GM23338 (cell line): ENCODE results near the gene PDP2. TPM values are rescaled to one million over a fixed set of nuclear protein-coding genes. Genes with fewer than 3 reads are reported as not detected.

ENCODE experiments used
- ATAC-seq: fragments of 200-7000 bp; cut with Tn5 transposase; 3 replicates; pipeline ENCODE4 v1.9.1; 2020
- DNase-seq: peaks from one replicate; pipeline ENCODE4 v3.0.0-alpha.2; 2015; ENCODE audit warnings: low spot score
- H2AFZ ChIP-seq: fragments of 200-600 bp; sonication (generic); 2 replicates; pipeline ENCODE4 v1.8.0; 2016; ENCODE audit warnings: antibody characterized with exemption, mild to moderate bottlenecking, moderate library complexity
- H3F3A ChIP-seq: fragments of 200-600 bp; sonication (generic); replicated peaks from 2 replicates; pipeline ENCODE4 v1.8.0; 2017; ENCODE audit warnings: antibody characterized with exemption, mixed run types, low read depth
- H3K27ac ChIP-seq: fragments of 200-600 bp; sonication (generic); 2 replicates; pipeline ENCODE4 v1.6.1; 2016; ENCODE audit warnings: low read depth
- H3K27me3 ChIP-seq: fragments of 200-600 bp; sonication (generic); 2 replicates; pipeline ENCODE4 v1.8.0; 2016; ENCODE audit warnings: mild to moderate bottlenecking, mixed run types, moderate library complexity; ENCODE audit not compliant: insufficient read depth
- H3K36me3 ChIP-seq: fragments of 200-600 bp; sonication (generic); 2 replicates; pipeline ENCODE4 v1.8.0; 2016; ENCODE audit warnings: mild to moderate bottlenecking; ENCODE audit not compliant: insufficient read depth
- H3K4me1 ChIP-seq: fragments of 200-600 bp; sonication (generic); 2 replicates; pipeline ENCODE4 v1.8.0; 2016; ENCODE audit warnings: mild to moderate bottlenecking, moderate library complexity; ENCODE audit not compliant: insufficient read depth
- H3K4me2 ChIP-seq: fragments of 200-600 bp; sonication (generic); 2 replicates; pipeline ENCODE4 v1.7.1; 2017; ENCODE audit warnings: mixed run types
- H3K4me3 ChIP-seq: fragments of 200-600 bp; sonication (generic); 2 replicates; pipeline ENCODE4 v1.6.1; 2016; ENCODE audit warnings: mixed run types
- H3K79me2 ChIP-seq: fragments of 200-600 bp; sonication (generic); replicated peaks from 2 replicates; pipeline ENCODE4 v1.8.0; 2017; ENCODE audit warnings: mild to moderate bottlenecking; ENCODE audit not compliant: insufficient read depth
- H3K9me2 ChIP-seq: fragments of 200-600 bp; sonication (generic); 2 replicates; pipeline ENCODE4 v1.8.0; 2017; ENCODE audit not compliant: insufficient read depth
- H4K20me1 ChIP-seq: fragments of 200-600 bp; sonication (generic); replicated peaks from 2 replicates; pipeline ENCODE4 v1.8.0; 2017; ENCODE audit warnings: mild to moderate bottlenecking; ENCODE audit not compliant: insufficient read depth
- H3K27ac Mint-ChIP-seq: 2 replicates; pipeline ENCODE4 v1.8.0; 2020; ENCODE audit warnings: inconsistent platforms, mild to moderate bottlenecking, moderate library complexity, mixed read lengths
- H3K27me3 Mint-ChIP-seq: 3 replicates; pipeline ENCODE4 v1.8.0; 2022; ENCODE audit warnings: low read depth, mild to moderate bottlenecking, moderate library complexity, mixed read lengths, inconsistent platforms; ENCODE audit not compliant: insufficient read depth, poor library complexity
- H3K36me3 Mint-ChIP-seq: 3 replicates; pipeline ENCODE4 v1.8.0; 2021; ENCODE audit warnings: low read depth, mild to moderate bottlenecking, inconsistent platforms, moderate library complexity, mixed read lengths
- H3K4me1 Mint-ChIP-seq: 3 replicates; pipeline ENCODE4 v1.8.0; 2020; ENCODE audit warnings: mild to moderate bottlenecking, inconsistent platforms, mixed read lengths
- H3K4me3 Mint-ChIP-seq: 3 replicates; pipeline ENCODE4 v1.8.0; 2021; ENCODE audit warnings: moderate library complexity, mild to moderate bottlenecking, inconsistent platforms, mixed read lengths
- H3K9me3 Mint-ChIP-seq: 3 replicates; pipeline ENCODE4 v1.8.0; 2020; ENCODE audit warnings: moderate library complexity, mild to moderate bottlenecking, inconsistent platforms, mixed read lengths
- CREB1 ChIP-seq: fragments of 250-450 bp; sonication (Bioruptor Pico); IDR thresholded peaks from 2 replicates; pipeline ENCODE4 v1.5.0; 2020; ENCODE audit warnings: low read depth, mild to moderate bottlenecking, moderate library complexity
- CTCF ChIP-seq, 2 experiments: fragments of 200-600 bp in 1 of 2; sonication (generic) in 1 of 2; conservative IDR thresholded peaks; 2 replicates each; pipeline versions ENCODE4 v1.5.1 to v1.6.1; 2016 to 2017; ENCODE audit warnings: antibody characterized with exemption in 2 of 2, low read depth in 2 of 2, mild to moderate bottlenecking in 2 of 2, moderate library complexity in 1 of 2
- ETS1 ChIP-seq: IDR thresholded peaks from 2 replicates; pipeline ENCODE4 v1.6.1; 2016; ENCODE audit warnings: antibody characterized with exemption
- EZH2 ChIP-seq: fragments of 200-600 bp; sonication (generic); IDR thresholded peaks from one replicate; pipeline ENCODE4 v1.8.0; 2017; ENCODE audit warnings: antibody characterized with exemption, mild to moderate bottlenecking, low read depth; ENCODE audit not compliant: unreplicated experiment
- EZH2phosphoT487 ChIP-seq: fragments of 200-600 bp; sonication (generic); IDR thresholded peaks from one replicate; pipeline ENCODE4 v1.8.1; 2018; ENCODE audit warnings: antibody characterized with exemption; ENCODE audit not compliant: unreplicated experiment
- JUNB ChIP-seq: IDR thresholded peaks from one replicate; pipeline ENCODE4 v1.6.1; 2016; ENCODE audit warnings: antibody characterized with exemption; ENCODE audit not compliant: unreplicated experiment
- NANOG ChIP-seq: IDR thresholded peaks from 2 replicates; pipeline ENCODE4 v1.6.1; 2016; ENCODE audit warnings: antibody characterized with exemption, borderline replicate concordance
- POLR2AphosphoS5 ChIP-seq: IDR thresholded peaks from 2 replicates; pipeline ENCODE4 v1.6.1; 2016; ENCODE audit warnings: antibody characterized with exemption, low read depth
- REST ChIP-seq: IDR thresholded peaks from one replicate; pipeline ENCODE4 v1.6.1; 2018; ENCODE audit warnings: antibody characterized with exemption; ENCODE audit not compliant: unreplicated experiment
- STAT1 ChIP-seq: IDR thresholded peaks from one replicate; pipeline ENCODE4 v1.6.1; 2016; ENCODE audit warnings: antibody characterized with exemption; ENCODE audit not compliant: unreplicated experiment
- ZNF114 ChIP-seq: fragments of 250-450 bp; sonication (Bioruptor Pico); IDR thresholded peaks from 2 replicates; pipeline ENCODE4 v1.5.0; 2020; ENCODE audit warnings: mild to moderate bottlenecking, moderate library complexity
- ZNF331 ChIP-seq: fragments of 250-450 bp; sonication (Bioruptor Pico); IDR thresholded peaks from 2 replicates; pipeline ENCODE4 v1.5.0; 2020; ENCODE audit warnings: low read depth, mild to moderate bottlenecking, moderate library complexity
- polyA plus RNA-seq: library from polyadenylated mRNA; unstranded; fragments of >200 nt; fragmentation: Nextera tagmentation; extraction: Ambion mirVana; gene quantifications from 2 replicates; pipeline ENCODE4 v1.2.1, GENCODE V29; 2016
- total RNA-seq: library from RNA; depleted of rRNA; stranded (reverse); fragments of >200 nt; shearing (Covaris generic); gene quantifications from 2 replicates; pipeline ENCODE4 v1.2.3, GENCODE V29; 2014
- TF ChIP-seq, protein P1 (sequence below): fragments of 250-450 bp; sonication (Bioruptor Pico); IDR thresholded peaks from 2 replicates; pipeline ENCODE4 v1.5.0; 2020; ENCODE audit warnings: mild to moderate bottlenecking, moderate library complexity

The PDP2 gene
- total and polyA plus RNA-seq, 2 experiments from 2014 or later: 9.0 to 23.2 TPM

- peaks cover 12% of the 10 kb centered on the region for H3K4me1 Mint-ChIP-seq
- 0 out of 2 replicates have a peak, but pooled peaks cover 6% of the 10 kb centered on the region for H3F3A ChIP-seq
These were observed 56.7 kb downstream of the PDP2 start for GRCh38 chr16:66936889-66937554.

More at GRCh38 chr16:66936889-66937554, 56.7 kb downstream of the PDP2 start:
- Mint-ChIP-seq H3K4me3 (peak overlapping the region; percentile 28; the same call in 1 of the 3 replicates), H3K27me3 (peaks cover 34% of the 10 kb centered on the region), H3K27ac (no peak overlapping the region), H3K9me3 (no peaks in the 10 kb centered on the region), H3K36me3 (peaks cover 15% of the 10 kb centered on the region)
- H3K27me3 ChIP-seq: peaks cover 27% of the 10 kb centered on the region
- H3K36me3 ChIP-seq: no peaks in the 10 kb centered on the region
- H3K4me3 ChIP-seq: no peak overlapping the region
- no peak overlapping the region for H2AFZ ChIP-seq
- no peak for DNase-seq
- H3K27ac ChIP-seq: no peak overlapping the region
- peaks cover 8% of the 10 kb centered on the region for H3K4me1 ChIP-seq
- no peak overlapping the region for H3K4me2 ChIP-seq
- TF ChIP-seq JUNB (no peak), ETS1 (no peak), STAT1 (no peak), REST (no peak), CREB1 (no peak), EZH2 (no peak), CTCF (conservative IDR thresholded peaks at IDR 0.05; ENCODE audit: low read depth in 2 of 2) (no peak), ZNF331 (CRISPR knock-in tag) (no peak), EZH2phosphoT487 (no peak), ZNF114 (CRISPR knock-in tag) (no peak), NANOG (no peak), POLR2AphosphoS5 (no peak)
- TF ChIP-seq, protein P1, sequence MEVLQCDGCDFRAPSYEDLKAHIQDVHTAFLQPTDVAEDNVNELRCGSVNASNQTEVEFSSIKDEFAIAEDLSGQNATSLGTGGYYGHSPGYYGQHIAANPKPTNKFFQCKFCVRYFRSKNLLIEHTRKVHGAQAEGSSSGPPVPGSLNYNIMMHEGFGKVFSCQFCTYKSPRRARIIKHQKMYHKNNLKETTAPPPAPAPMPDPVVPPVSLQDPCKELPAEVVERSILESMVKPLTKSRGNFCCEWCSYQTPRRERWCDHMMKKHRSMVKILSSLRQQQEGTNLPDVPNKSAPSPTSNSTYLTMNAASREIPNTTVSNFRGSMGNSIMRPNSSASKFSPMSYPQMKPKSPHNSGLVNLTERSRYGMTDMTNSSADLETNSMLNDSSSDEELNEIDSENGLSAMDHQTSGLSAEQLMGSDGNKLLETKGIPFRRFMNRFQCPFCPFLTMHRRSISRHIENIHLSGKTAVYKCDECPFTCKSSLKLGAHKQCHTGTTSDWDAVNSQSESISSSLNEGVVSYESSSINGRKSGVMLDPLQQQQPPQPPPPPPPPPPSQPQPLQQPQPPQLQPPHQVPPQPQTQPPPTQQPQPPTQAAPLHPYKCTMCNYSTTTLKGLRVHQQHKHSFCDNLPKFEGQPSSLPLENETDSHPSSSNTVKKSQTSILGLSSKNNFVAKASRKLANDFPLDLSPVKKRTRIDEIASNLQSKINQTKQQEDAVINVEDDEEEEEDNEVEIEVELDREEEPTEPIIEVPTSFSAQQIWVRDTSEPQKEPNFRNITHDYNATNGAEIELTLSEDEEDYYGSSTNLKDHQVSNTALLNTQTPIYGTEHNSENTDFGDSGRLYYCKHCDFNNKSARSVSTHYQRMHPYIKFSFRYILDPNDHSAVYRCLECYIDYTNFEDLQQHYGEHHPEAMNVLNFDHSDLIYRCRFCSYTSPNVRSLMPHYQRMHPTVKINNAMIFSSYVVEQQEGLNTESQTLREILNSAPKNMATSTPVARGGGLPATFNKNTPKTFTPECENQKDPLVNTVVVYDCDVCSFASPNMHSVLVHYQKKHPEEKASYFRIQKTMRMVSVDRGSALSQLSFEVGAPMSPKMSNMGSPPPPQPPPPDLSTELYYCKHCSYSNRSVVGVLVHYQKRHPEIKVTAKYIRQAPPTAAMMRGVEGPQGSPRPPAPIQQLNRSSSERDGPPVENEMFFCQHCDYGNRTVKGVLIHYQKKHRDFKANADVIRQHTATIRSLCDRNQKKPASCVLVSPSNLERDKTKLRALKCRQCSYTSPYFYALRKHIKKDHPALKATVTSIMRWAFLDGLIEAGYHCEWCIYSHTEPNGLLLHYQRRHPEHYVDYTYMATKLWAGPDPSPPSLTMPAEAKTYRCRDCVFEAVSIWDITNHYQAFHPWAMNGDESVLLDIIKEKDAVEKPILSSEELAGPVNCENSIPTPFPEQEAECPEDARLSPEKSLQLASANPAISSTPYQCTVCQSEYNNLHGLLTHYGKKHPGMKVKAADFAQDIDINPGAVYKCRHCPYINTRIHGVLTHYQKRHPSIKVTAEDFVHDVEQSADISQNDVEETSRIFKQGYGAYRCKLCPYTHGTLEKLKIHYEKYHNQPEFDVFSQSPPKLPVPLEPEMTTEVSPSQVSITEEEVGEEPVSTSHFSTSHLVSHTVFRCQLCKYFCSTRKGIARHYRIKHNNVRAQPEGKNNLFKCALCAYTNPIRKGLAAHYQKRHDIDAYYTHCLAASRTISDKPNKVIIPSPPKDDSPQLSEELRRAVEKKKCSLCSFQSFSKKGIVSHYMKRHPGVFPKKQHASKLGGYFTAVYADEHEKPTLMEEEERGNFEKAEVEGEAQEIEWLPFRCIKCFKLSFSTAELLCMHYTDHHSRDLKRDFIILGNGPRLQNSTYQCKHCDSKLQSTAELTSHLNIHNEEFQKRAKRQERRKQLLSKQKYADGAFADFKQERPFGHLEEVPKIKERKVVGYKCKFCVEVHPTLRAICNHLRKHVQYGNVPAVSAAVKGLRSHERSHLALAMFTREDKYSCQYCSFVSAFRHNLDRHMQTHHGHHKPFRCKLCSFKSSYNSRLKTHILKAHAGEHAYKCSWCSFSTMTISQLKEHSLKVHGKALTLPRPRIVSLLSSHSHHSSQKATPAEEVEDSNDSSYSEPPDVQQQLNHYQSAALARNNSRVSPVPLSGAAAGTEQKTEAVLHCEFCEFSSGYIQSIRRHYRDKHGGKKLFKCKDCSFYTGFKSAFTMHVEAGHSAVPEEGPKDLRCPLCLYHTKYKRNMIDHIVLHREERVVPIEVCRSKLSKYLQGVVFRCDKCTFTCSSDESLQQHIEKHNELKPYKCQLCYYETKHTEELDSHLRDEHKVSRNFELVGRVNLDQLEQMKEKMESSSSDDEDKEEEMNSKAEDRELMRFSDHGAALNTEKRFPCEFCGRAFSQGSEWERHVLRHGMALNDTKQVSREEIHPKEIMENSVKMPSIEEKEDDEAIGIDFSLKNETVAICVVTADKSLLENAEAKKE: no peak
- peaks cover 3% of the 10 kb centered on the region; the same call in 1 of the 2 replicates for H3K79me2 ChIP-seq
- ATAC-seq: no peak
- no peaks in the 10 kb centered on the region for H3K9me2 ChIP-seq
- H4K20me1 ChIP-seq: peaks cover 10% of the 10 kb centered on the region
